ENCODE data around the gene PDE4C. TPM values are rescaled to one million over a fixed set of nuclear protein-coding genes. Genes with fewer than 3 reads are reported as not detected.

Gene PDE4C
- polyA plus RNA-seq, 4 donors = 1.1 to 2.1 (median 1.4) TPM

Other genes with a start within 250 kb of the PDE4C start
- 1 to 10 TPM; 4.9 to 6.0 (median 5.3) TPM for gene ARRDC2, start 218.3 kb downstream of the PDE4C start, polyA plus RNA-seq (ENCODE audit: insufficient read length in 4 of 4)
- under 1 TPM; 0.18 to 0.42 (median 0.31) TPM for gene IL12RB1, start 139.5 kb downstream of the PDE4C start, polyA plus RNA-seq (ENCODE audit: insufficient read length in 4 of 4)
- 1 to 10 TPM; 3.5 to 9.6 (median 6.3) TPM for gene MAST3, start 128.7 kb downstream of the PDE4C start, polyA plus RNA-seq (ENCODE audit: insufficient read length in 4 of 4)
- 10 to 100 TPM; 27.8 to 39.6 (median 34.3) TPM for gene PIK3R2, start 73.3 kb downstream of the PDE4C start, polyA plus RNA-seq (ENCODE audit: insufficient read length in 4 of 4)
- 10 to 100 TPM; 12.4 to 22.4 (median 15.3) TPM for gene IFI30, start 52.6 kb downstream of the PDE4C start, polyA plus RNA-seq (ENCODE audit: insufficient read length in 4 of 4)
- 10 to 100 TPM in 2 of 4 donors, 1 to 10 TPM in 2; 8.1 to 12.1 (median 10.6) TPM for gene MPV17L2, start 33.2 kb downstream of the PDE4C start, polyA plus RNA-seq (ENCODE audit: insufficient read length in 4 of 4)
- gene RAB3A, start 22.4 kb downstream of the PDE4C start, polyA plus RNA-seq (ENCODE audit: insufficient read length in 4 of 4) = 1 to 10 TPM; 4.6 to 5.8 (median 5.3) TPM
- gene IQCN, start 48.0 kb upstream of the PDE4C start, polyA plus RNA-seq (ENCODE audit: insufficient read length in 4 of 4) = 10 to 100 TPM in 2 of 4 donors, 1 to 10 TPM in 2; 3.4 to 13.8 (median 8.9) TPM
- 100 to 1,000 TPM in 2 of 4 donors, 10 to 100 TPM in 2; 75.4 to 102 (median 91.3) TPM for gene JUND, start 55.2 kb upstream of the PDE4C start, polyA plus RNA-seq (ENCODE audit: insufficient read length in 4 of 4)
- gene LSM4, start 96.6 kb upstream of the PDE4C start, polyA plus RNA-seq (ENCODE audit: insufficient read length in 4 of 4) = 100 to 1,000 TPM in 2 of 4 donors, 10 to 100 TPM in 2; 90.4 to 134 (median 105) TPM
- gene PGPEP1, start 114.2 kb upstream of the PDE4C start, polyA plus RNA-seq (ENCODE audit: insufficient read length in 4 of 4) = 10 to 100 TPM; 21.2 to 31.5 (median 26.5) TPM
- 10 to 100 TPM in 1 of 4 donors, 1 to 10 TPM in 3; 5.5 to 19.2 (median 8.2) TPM for gene GDF15, start 159.7 kb upstream of the PDE4C start, polyA plus RNA-seq (ENCODE audit: insufficient read length in 4 of 4)
- 1 to 10 TPM in 2 of 4 donors, under 1 TPM in 2; 0.79 to 1.9 (median 1.1) TPM for gene LRRC25, start 171.2 kb upstream of the PDE4C start, polyA plus RNA-seq (ENCODE audit: insufficient read length in 4 of 4)
- gene SSBP4, start 193.0 kb upstream of the PDE4C start, polyA plus RNA-seq (ENCODE audit: insufficient read length in 4 of 4) = 100 to 1,000 TPM in 3 of 4 donors, 10 to 100 TPM in 1; 56.3 to 130 (median 114) TPM
- 100 to 1,000 TPM in 3 of 4 donors, 10 to 100 TPM in 1; 85.7 to 154 (median 134) TPM for gene ISYNA1, start 211.7 kb upstream of the PDE4C start, polyA plus RNA-seq (ENCODE audit: insufficient read length in 4 of 4)